ENCODE data around the gene C1QBP.

Gene C1QBP

DNA sequence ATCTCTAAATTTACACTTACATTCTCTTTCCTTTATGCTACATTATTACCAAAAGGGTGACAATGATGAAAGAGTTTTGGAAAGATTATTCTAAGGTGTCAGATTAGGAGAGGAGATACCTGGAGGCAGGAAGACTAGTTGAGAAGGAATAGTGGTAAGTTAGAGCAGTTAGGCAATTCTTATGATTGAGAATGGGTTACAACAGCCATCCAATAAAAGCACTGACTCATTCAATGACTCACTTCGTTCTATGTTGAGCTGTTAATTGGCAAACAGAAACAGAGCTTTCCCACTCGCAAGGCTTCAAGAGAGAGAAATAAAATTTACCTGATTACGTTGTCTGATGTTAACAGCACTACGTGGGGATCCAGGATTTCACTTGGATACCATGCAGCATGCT, 25.3 kb downstream of the C1QBP start:
- no peaks in the 10 kb centered on the region for H3K27me3 ChIP-seq (ENCODE audit: insufficient read depth, low read length, poor library complexity)
- H3K4me1 ChIP-seq (ENCODE audit: insufficient read depth, low read length), result peaks cover 33% of the 10 kb centered on the region
- DNase-seq (no peak), ATAC-seq (ENCODE audit: insufficient read depth, low read depth) (no peak)
- no peaks in the 10 kb centered on the region for H3K9me3 ChIP-seq (ENCODE audit: insufficient read depth, low read length, severe bottlenecking)
- H4K20me1 ChIP-seq (ENCODE audit: insufficient read depth, low read length), result peaks cover 18% of the 10 kb centered on the region
- no peak overlapping the region for H2AFZ ChIP-seq (ENCODE audit: low read depth, low read length)
- no peak overlapping the region for H3K9ac ChIP-seq (ENCODE audit: low read depth, low read length)
- no peak for TF ChIP-seq CTCF (IDR thresholded peaks at IDR 0.05; ENCODE audit: borderline replicate concordance, extremely low read depth, low read length, poor library complexity, severe bottlenecking)
- TF ChIP-seq EZH2 (IDR thresholded peaks at IDR 0.05; ENCODE audit: borderline replicate concordance, low read depth, low read length, severe bottlenecking), result no peak
- H3K79me2 ChIP-seq (ENCODE audit: insufficient read depth, low read length), result peaks cover 56% of the 10 kb centered on the region
- H3K4me3 ChIP-seq (ENCODE audit: low read depth in 1 of 2, low read length in 2 of 2), result no peak overlapping the region
- peaks cover 76% of the 10 kb centered on the region for H3K36me3 ChIP-seq (ENCODE audit: insufficient read depth, low read length)
- no peak overlapping the region for H3K4me2 ChIP-seq (ENCODE audit: insufficient read depth, low read length)
- no peak overlapping the region for H3K27ac ChIP-seq (ENCODE audit: low read length)

- peaks cover 14% of the 10 kb centered on the region for H4K20me1 ChIP-seq (ENCODE audit: insufficient read depth, low read length)
These were observed 28.2 kb downstream of the C1QBP start for GRCh38 chr17:5410594-5411272.

DNA sequence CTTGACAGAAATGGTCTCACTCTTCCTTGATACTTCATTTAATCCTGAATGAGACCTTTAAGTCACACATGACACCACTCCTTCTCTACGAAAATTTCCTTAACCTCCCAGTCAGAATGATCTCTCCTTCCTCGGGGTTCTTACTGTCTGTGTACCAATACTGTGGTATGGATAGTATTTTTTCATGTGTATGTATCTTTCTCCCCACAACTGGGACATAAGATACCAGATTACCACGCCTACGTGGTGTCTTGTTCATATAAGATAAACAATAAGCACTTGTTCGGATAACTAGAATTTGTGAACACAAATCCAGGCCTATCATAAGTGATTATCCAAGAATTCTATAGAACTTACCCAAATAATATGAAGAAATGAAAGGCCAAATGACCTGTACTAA, 30.8 kb downstream of the C1QBP start:
- DNase-seq (no peak), ATAC-seq (ENCODE audit: insufficient read depth, low read depth) (no peak)
- Histone ChIP-seq H3K4me3 (ENCODE audit: low read depth in 1 of 2, low read length in 2 of 2) (no peak overlapping the region), H3K4me1 (ENCODE audit: insufficient read depth, low read length) (peaks cover 7% of the 10 kb centered on the region), H2AFZ (ENCODE audit: low read depth, low read length) (no peak overlapping the region), H3K27ac (ENCODE audit: low read length) (no peak overlapping the region), H3K36me3 (ENCODE audit: insufficient read depth, low read length) (peaks cover 89% of the 10 kb centered on the region), H3K4me2 (ENCODE audit: insufficient read depth, low read length) (no peak overlapping the region), H3K27me3 (ENCODE audit: insufficient read depth, low read length, poor library complexity) (no peaks in the 10 kb centered on the region), H3K9me3 (ENCODE audit: insufficient read depth, low read length, severe bottlenecking) (no peaks in the 10 kb centered on the region), H3K79me2 (ENCODE audit: insufficient read depth, low read length) (peaks cover 20% of the 10 kb centered on the region), H3K9ac (ENCODE audit: low read depth, low read length) (no peak overlapping the region), H4K20me1 (ENCODE audit: insufficient read depth, low read length) (peaks cover 13% of the 10 kb centered on the region)
- no peak for TF ChIP-seq EZH2 (IDR thresholded peaks at IDR 0.05; ENCODE audit: borderline replicate concordance, low read depth, low read length, severe bottlenecking)
- TF ChIP-seq CTCF (IDR thresholded peaks at IDR 0.05; ENCODE audit: borderline replicate concordance, extremely low read depth, low read length, poor library complexity, severe bottlenecking), result no peak

More at GRCh38 chr17:5410594-5411272, 28.2 kb downstream of the C1QBP start:
- TF ChIP-seq CTCF (IDR thresholded peaks at IDR 0.05; ENCODE audit: borderline replicate concordance, extremely low read depth, low read length, poor library complexity, severe bottlenecking), result no peak
- no peak overlapping the region for H3K9ac ChIP-seq (ENCODE audit: low read depth, low read length)
- H3K4me1 ChIP-seq (ENCODE audit: insufficient read depth, low read length), result peaks cover 7% of the 10 kb centered on the region
- no peak overlapping the region for H3K4me3 ChIP-seq (ENCODE audit: low read depth in 1 of 2, low read length in 2 of 2)
- H3K27me3 ChIP-seq (ENCODE audit: insufficient read depth, low read length, poor library complexity), result no peaks in the 10 kb centered on the region
- no peak overlapping the region for H3K27ac ChIP-seq (ENCODE audit: low read length)
- ATAC-seq (ENCODE audit: insufficient read depth, low read depth) (no peak), DNase-seq (no peak)
- peaks cover 90% of the 10 kb centered on the region for H3K36me3 ChIP-seq (ENCODE audit: insufficient read depth, low read length)
- H3K4me2 ChIP-seq (ENCODE audit: insufficient read depth, low read length), result no peak overlapping the region
- no peak overlapping the region for H2AFZ ChIP-seq (ENCODE audit: low read depth, low read length)
- peaks cover 29% of the 10 kb centered on the region for H3K79me2 ChIP-seq (ENCODE audit: insufficient read depth, low read length)
- H3K9me3 ChIP-seq (ENCODE audit: insufficient read depth, low read length, severe bottlenecking), result no peaks in the 10 kb centered on the region
